Measurements from ENCODE around the gene TMEM150B.

Gene TMEM150B

DNA sequence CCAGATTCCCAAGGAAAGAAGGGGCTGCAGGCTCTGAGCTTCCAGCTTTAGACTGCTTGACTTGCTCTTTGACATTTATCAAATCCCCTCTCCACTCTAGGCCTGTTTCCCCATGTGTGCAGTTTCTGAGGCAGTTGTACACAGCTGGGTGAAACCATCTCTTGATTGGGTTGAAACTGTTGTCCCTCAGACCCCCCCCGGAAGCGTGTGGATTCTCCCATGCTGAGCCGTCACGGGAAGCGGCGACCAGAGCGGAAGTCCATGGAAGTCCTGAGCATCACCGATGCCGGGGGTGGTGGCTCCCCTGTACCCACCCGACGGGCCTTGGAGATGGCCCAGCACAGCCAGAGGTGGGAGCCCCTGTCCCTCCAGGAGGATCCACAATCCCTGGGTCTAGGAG is 21.7 kb downstream of the TMEM150B start:
- H3K4me3 ChIP-seq (ENCODE audit: insufficient read depth, low read length, poor library complexity, severe bottlenecking): no peak overlapping the region
- no peaks in the 10 kb centered on the region for H3K9me3 ChIP-seq (ENCODE audit: insufficient read depth, low read length)
- no peaks in the 10 kb centered on the region for H4K20me1 ChIP-seq (ENCODE audit: low read depth, low read length)
- H3K9me2 ChIP-seq (replicated peaks; ENCODE audit: insufficient read depth, low read length): no peaks in the 10 kb centered on the region
- no peaks in the 10 kb centered on the region for H3K27me3 ChIP-seq (ENCODE audit: low read length)
- H3K4me2 ChIP-seq (ENCODE audit: low read depth, low read length, poor library complexity, severe bottlenecking): no peak overlapping the region
- H2AFZ ChIP-seq (ENCODE audit: low read depth, low read length, severe bottlenecking): no peak overlapping the region
- no peak overlapping the region for H3K27ac ChIP-seq (ENCODE audit: low read depth, low read length)
- H3K36me3 ChIP-seq (ENCODE audit: low read length): no peaks in the 10 kb centered on the region
- H3F3A ChIP-seq (ENCODE audit: insufficient read depth): no peaks in the 10 kb centered on the region
- TF ChIP-seq CTCF (IDR thresholded peaks at IDR 0.05; ENCODE audit: insufficient read depth, low read length, poor library complexity, severe bottlenecking): no peak
- no peak for TF ChIP-seq EZH2phosphoT487 (conservative IDR thresholded peaks at IDR 0.05; ENCODE audit: low read length)
- no peak overlapping the region for H3K9ac ChIP-seq (ENCODE audit: low read length)
- no peaks in the 10 kb centered on the region for H3K79me2 ChIP-seq (ENCODE audit: insufficient read depth, low read length)

GRCh38 chr19:55302318-55302703 is 22.8 kb downstream of the TMEM150B start:
- H3F3A ChIP-seq (ENCODE audit: insufficient read depth): no peaks in the 10 kb centered on the region
- H3K36me3 ChIP-seq (ENCODE audit: low read length): no peaks in the 10 kb centered on the region
- H3K9me3 ChIP-seq (ENCODE audit: insufficient read depth, low read length): no peaks in the 10 kb centered on the region
- peak overlapping the region; percentile 54 for H3K4me2 ChIP-seq (ENCODE audit: low read depth, low read length, poor library complexity, severe bottlenecking)
- H3K27me3 ChIP-seq (ENCODE audit: low read length): no peaks in the 10 kb centered on the region
- H3K79me2 ChIP-seq (ENCODE audit: insufficient read depth, low read length): no peaks in the 10 kb centered on the region
- no peak overlapping the region for H3K27ac ChIP-seq (ENCODE audit: low read depth, low read length)
- H3K9ac ChIP-seq (ENCODE audit: low read length): peak overlapping the region; percentile 51; the same call in 1 of the 2 replicates
- H2AFZ ChIP-seq (ENCODE audit: low read depth, low read length, severe bottlenecking): peak overlapping the region; percentile 90
- H4K20me1 ChIP-seq (ENCODE audit: low read depth, low read length): no peaks in the 10 kb centered on the region
- TF ChIP-seq EZH2phosphoT487 (conservative IDR thresholded peaks at IDR 0.05; ENCODE audit: low read length) (no peak), CTCF (IDR thresholded peaks at IDR 0.05; ENCODE audit: insufficient read depth, low read length, poor library complexity, severe bottlenecking) (no peak)
- H3K4me3 ChIP-seq (ENCODE audit: insufficient read depth, low read length, poor library complexity, severe bottlenecking): no peak overlapping the region
- no peaks in the 10 kb centered on the region for H3K9me2 ChIP-seq (replicated peaks; ENCODE audit: insufficient read depth, low read length)

DNA sequence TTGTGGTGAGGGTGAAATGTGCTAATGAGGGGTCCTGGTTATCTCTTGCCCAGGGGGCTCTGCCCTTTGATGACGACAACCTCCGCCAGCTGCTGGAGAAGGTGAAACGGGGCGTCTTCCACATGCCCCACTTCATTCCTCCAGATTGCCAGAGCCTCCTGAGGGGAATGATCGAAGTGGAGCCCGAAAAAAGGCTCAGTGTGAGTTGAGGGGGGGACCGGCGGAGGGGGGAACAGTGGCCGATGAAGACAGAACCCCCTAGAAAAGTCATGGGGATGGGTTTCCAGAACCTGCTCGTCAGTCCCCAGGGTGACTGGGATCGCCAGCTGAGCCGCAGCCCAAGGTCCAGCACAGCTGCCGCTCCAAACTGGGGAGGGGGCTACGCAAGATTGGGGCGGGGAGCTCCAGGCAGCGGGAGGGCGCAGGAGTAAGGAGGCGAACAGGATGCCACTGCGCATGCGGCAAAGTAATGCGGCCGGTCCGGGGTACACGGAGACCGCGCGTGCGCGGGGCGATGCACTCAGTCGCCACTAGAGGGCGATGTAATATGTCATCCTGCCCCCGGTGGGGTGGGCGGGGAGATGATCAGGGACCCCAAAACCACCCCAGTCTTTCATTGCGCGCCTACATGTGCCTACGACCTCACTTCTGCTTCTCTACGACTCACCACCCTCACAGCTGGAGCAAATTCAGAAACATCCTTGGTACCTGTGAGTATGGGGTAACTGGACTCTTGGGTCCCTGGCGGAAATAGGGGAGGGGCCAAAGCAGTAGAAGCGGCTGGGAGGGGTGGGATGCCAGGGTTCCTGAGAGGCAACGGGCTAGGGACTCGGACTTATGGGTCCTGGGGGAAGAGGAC is 23.5 kb downstream of the TMEM150B start:
- H3K9me3 ChIP-seq (ENCODE audit: insufficient read depth, low read length): no peaks in the 10 kb centered on the region
- peak overlapping the region; percentile 51 for H3K9ac ChIP-seq (ENCODE audit: low read length)
- no peaks in the 10 kb centered on the region for H3F3A ChIP-seq (ENCODE audit: insufficient read depth)
- peak overlapping the region; percentile 18 for H3K4me3 ChIP-seq (ENCODE audit: insufficient read depth, low read length, poor library complexity, severe bottlenecking)
- no peak overlapping the region for H3K27ac ChIP-seq (ENCODE audit: low read depth, low read length)
- no peaks in the 10 kb centered on the region for H3K9me2 ChIP-seq (replicated peaks; ENCODE audit: insufficient read depth, low read length)
- no peaks in the 10 kb centered on the region for H4K20me1 ChIP-seq (ENCODE audit: low read depth, low read length)
- no peaks in the 10 kb centered on the region for H3K79me2 ChIP-seq (ENCODE audit: insufficient read depth, low read length)
- H3K36me3 ChIP-seq (ENCODE audit: low read length): no peaks in the 10 kb centered on the region
- TF ChIP-seq EZH2phosphoT487 (conservative IDR thresholded peaks at IDR 0.05; ENCODE audit: low read length): no peak
- peak; percentile 91 for TF ChIP-seq CTCF (IDR thresholded peaks at IDR 0.05; ENCODE audit: insufficient read depth, low read length, poor library complexity, severe bottlenecking)
- H3K27me3 ChIP-seq (ENCODE audit: low read length): no peaks in the 10 kb centered on the region
- peak overlapping the region; percentile 90 for H2AFZ ChIP-seq (ENCODE audit: low read depth, low read length, severe bottlenecking)
- H3K4me2 ChIP-seq (ENCODE audit: low read depth, low read length, poor library complexity, severe bottlenecking): peak overlapping the region; percentile 54

All from SU-DHL-6 (cell line).